GM19438 (cell line): Measurements from ENCODE around the gene BIRC7.

Source experiments
- ATAC-seq: cut with Tn5 transposase; IDR thresholded peaks from one replicate; pipeline ENCODE4 v1.9.1; 2021; ENCODE audit warnings: low read depth; ENCODE audit not compliant: unreplicated experiment

Gene BIRC7

DNA sequence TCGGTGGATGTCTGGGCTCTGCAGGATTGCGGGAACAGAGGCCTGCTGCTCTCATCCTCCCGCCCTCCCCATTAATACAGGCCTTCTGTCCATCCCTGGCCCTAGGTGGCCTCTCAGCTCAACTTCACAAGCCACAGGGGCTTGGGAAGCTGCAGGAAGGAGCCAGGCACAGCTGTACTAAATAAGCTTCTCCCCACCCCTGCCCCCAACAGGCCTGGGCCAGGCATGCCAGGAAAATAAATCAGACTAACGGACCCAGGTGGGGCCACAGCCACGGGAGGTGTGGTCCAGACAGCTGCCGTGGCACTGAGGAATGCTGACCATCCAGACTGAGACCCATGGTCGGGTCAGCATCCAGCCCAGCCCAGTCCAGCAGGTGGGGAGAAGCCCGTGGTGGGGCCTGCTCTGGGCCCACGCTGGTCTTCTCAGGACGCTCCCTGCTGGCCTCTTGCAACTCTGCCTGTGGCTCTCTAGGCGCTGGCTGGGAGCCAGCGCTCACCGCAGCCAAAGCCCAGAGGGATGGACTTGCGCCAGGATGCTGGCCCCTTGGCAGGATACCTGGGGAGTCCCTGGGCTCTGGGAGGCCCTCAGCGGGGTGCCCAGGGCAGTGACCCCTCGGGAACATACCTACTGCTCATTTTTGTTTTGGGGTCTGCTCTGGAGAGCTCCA, 11.2 kb upstream of the BIRC7 start:
- ATAC-seq, result no peak

DNA sequence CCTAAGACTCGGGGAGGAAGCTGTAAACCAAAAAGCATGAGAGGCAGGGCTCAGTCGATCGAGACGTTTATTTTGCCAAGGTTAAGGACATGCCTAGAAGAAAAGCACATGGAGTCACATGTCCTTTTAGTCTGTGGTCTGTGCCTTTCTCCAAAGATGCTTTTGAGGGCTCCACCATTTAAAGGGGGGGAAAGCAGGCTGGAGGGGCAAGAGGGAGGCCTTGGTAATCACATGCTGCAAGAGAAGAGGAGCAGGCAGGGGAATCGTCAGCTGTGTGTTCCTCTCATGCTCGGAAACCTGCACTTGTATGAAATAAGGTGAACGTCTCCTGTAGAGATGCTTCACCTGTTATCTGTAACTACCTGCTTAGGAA, 10.6 kb upstream of the BIRC7 start:
- ATAC-seq, result no peak

DNA sequence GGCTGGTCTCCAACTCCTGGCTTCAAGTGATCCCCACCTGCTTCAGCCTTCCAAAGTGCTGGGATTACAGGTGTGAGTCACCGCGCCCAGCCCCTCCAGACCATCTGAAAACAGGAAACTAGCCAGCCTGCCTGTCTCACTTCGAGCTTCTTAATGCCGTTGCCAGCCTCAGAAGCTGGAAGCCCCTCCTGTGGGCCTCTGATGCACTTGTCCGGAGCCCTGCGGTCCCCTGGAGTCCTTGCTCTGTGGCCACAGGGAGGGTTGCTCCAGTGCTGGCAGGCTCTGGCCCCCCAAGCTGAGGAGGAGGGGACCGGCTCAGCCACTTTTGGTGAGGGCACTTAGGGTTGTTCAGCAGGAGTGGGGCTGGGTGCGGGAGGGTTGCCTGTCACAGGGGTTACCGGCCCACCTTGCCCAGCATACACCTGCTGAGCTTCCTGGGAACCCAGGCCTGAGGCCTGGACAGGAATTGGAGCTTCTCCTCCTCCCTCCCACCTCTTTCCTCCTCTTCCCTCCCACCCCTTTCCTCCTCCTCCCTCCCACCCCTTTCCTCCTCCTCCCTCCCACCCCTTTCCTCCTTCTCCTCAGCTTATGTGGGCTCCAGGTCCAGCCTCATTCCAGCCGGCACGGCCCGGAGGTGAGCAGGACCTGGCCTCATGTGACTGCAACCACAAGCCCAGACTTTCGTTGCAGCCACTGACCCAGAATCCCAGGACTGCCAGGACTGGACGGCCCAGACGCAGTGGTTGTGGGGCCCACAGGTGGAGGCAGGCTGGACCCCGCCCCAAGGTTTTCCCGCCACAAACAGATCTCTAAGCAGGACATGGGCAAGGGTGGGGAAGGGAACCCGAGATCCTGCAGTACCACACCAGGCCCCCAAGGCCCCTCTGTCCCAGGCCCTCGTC, 9.4 kb upstream of the BIRC7 start:
- no peak for ATAC-seq

DNA sequence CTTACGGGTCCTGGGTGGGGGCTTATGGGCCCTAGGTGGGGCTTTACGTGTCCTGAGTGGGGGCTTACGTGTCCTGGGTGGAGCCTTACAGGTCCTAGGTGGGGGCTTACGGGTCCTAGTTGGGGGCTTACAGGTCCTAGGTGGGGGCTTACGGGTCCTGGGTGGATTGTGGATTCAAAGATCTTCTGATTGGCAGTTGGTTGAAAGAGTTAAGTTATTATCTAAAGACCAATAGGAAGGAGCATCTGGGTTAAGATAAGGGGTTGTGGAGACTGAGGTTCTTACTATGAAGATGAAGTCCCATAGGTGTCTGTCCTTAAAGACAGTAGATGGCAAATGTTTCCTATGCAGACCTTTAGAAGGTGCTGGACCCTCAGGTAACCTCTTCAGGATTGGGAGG, 8.4 kb upstream of the BIRC7 start:
- no peak for ATAC-seq

DNA sequence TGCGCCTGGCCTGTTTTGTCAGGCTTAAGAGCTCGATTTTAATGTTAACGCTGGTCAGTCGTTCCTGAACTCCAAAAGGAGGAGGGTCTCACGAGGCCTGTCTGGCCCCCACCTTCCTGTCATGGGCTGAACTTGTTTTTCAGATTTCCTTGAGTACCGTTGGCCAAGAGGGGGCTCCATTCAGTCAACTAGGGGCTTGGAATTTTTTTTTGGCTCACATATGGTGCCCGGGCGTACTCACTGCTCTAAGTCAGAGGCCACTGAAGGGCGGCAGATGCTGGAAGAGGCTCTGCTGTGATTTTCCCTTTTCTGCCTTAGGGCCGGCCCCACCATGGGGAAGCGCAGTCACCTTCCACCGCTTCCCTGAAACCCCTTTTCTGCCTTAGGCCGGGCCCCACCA, 6.9 kb upstream of the BIRC7 start:
- no peak for ATAC-seq

DNA sequence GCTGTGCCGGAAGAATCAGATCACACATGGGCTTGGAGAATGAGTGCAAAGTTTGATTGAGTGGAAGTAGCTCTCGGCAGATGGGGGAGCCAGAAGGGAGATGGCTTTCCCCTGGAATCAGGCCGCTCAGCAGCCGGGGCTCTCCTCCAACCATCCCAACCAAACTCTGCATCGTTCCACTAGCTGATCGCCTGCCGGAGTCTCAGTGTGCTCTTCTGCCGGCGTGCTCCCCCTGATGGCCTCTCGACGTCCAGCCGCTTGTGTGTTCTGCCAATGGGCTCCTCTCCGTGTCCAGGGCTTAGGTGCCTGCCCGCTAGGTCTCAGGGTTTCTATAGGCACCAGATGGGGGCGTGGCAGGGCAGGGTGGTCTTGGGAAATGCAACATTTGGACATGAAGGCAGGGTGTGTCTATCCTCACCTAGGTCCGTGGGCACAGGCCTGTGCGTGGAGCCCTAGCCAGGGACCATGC, 4.9 kb upstream of the BIRC7 start:
- ATAC-seq, result no peak

DNA sequence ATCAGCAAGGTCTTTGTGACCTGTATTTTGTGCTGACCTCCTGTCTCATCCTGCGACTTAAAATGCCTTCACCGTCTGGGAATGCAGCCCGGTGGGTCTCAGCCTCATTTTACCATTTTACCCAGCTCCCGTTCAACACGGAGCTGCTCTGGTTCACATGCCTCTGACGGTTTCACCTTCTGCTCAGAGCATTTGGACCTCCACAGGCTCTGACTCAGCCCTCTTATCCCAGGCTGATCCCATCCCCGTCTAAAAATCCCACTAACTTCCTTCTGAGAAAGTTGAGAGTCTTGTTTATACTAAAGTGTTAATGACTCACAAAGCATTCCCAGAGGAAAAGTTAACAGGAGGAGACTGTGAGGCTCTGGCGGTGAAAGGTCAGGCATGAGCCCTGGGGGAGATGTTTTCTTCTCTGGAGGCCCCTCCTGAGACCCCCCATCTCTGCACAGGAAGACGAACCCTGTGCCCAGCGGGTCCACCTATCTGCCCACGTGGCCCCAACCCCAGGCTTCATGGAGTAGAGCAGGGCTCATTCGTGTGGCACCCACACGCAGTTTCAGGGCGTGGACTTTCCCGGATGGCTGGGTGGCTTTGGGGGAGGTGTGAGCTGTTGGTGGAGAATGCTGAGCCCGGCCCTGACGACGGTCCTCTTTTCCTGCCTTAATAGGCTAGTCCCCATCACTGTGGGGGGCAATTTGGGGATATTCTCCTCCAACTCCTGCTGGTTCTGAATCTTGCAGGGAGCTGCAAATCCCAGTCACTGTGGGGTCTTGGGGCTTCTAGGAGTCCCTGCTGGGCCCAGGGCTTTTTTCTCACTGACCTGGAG, 3.3 kb upstream of the BIRC7 start:
- no peak for ATAC-seq

DNA sequence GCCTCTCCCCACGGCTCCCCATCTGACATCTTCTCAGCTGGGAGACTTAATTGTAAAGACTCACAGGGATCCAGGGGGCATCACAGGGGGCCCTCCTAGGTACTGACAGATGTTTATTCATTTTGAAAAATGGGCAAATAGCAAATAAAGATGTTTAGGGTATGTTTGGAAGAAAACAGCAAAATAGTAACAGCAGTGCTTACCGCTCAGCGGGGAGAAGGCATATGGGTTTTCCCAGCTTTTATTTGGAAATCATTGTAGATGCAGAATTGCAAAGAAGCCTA, 2.7 kb upstream of the BIRC7 start:
- no peak for ATAC-seq

DNA sequence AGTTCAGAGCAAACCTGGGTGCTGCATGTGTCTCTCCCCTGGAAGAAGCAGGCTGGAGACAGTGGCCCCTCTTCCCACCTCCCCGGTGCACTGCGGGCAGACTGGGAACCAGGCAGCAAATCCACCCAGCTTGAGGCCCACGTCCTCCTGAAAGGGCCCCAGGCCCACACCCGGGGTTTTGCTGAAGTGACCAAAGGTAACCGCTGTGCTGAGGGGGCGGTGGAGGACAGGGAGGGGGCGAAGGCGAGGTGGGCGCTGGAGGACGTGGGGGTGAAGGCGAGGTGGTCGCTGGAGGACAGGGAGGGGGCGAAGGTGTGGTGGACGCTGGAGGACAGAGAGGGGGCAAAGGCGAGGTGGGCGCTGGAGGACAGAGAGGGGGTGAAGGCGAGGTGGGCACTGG, 1.8 kb upstream of the BIRC7 start:
- ATAC-seq, result no peak

DNA sequence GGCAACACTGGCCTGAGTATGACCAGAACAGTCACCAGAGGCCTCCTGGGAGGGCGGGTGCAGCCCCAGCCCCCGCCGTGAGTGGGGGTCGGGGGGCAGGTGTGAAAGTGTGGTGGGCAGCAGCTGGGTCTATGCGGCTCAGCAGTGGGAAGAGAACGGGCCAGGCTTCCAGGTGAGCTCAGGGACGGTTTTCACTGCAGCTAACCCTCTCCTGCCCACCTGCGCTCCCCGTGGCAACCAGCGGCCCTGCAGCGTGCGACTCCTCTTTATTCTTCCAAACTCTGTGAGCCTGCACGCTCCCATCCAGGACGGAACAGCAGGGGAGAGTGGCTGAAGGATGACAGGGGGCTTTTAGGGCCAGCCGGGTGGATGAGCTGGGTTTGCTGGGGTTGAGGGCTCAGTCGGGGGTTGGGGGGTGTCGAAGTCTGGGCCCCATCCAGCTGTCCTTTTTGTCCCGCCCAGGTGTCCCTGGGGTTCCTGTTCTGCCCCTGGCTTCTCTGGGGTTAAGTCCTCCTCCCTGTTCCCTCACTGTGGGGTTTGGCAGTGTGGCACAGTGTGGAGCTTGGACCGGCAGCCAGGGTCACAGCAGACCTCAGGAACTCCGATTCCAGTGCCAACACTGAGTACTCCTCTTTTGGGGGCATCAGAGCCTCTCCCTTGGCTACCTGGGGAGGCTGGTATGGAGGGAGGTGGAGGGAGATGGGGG, 859 bp upstream of the BIRC7 start:
- no peak for ATAC-seq

DNA sequence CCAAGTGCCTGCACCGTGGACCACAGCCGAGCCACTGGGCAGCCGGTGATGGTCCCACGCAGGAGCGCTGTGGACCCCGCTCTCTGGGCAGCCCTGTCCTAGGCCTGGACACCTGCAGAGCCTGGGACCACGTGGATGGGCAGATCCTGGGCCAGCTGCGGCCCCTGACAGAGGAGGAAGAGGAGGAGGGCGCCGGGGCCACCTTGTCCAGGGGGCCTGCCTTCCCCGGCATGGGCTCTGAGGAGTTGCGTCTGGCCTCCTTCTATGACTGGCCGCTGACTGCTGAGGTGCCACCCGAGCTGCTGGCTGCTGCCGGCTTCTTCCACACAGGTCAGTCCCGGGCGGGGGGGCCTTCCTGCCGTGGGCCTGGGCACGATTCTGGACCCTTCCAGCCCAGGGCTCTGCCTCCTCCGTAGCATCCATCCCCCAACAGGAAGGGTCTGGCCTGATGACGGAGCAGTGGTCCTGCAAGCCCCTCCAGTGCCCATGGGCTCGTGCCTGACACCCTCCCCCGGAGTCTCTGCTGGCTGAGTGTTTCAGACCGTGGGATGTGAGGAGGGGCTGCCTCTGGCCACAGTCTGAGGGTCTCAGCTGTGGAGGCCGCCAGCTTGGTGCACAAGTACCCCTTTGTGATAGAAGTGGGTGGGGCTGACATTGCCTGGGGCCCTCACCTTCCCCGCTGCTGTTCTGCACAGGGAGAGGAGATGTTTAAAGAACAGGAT, 572 bp downstream of the BIRC7 start:
- ATAC-seq, result no peak

DNA sequence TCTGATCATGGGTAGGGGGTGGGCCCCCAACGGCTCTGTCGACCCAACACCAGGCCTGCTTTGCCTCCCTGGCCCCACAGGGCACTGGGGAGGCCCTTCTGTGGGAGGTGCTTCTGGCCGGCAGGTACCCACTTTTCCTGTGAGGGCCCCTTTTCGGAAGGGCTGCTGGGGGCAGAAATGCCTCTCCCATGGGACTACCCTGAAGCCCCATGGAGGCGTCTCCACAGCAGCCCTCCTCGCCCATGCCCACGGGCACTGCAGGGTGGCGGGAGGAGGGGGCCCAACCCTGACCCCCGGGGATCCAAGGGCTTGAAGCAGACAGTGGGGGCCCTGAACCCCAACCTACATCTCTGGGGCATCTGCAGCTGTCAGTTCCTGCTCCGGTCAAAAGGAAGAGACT, 2.3 kb downstream of the BIRC7 start:
- no peak for ATAC-seq

DNA sequence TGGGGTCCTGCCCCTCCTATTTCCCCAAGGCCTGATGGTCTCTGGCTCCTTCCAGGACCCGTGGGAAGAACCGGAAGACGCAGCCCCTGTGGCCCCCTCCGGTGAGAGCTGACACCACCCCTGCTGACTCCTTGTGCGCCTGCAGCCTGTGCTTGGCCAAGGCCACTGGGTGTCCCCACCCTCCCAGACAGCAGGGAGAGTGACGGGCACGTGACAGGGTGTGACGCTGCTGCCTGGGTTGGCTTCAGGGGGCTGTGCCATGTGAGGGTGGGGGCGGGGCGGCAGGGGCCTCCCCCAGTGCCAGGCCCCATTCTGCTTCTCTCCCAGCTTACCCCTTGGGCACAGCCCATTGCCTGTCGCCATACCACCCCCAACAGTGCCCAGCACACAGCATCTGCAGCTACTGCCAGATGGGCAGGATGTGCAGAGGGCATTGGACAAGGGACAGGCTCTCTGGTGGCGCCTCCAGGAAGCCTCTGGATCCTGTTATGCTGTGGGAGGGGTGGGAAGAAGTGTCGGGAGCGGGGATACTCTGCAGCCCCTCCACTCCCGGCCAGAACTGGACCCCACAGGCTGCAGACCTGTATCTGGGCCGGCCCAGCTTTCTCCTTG, 2.9 kb downstream of the BIRC7 start:
- ATAC-seq, result no peak

DNA sequence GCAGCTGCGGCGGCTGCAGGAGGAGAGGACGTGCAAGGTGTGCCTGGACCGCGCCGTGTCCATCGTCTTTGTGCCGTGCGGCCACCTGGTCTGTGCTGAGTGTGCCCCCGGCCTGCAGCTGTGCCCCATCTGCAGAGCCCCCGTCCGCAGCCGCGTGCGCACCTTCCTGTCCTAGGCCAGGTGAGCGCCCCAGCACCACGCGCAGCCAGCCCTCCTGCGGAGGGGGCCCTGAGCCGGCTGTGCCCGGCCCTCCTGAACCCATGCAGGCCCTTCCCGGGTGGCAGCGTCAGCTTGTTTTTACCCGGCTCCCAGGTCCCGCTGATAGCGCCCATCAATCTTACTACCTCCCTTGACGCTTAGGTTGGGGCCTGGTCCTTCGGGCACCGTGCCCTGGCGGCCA, 3.7 kb downstream of the BIRC7 start:
- no peak for ATAC-seq

DNA sequence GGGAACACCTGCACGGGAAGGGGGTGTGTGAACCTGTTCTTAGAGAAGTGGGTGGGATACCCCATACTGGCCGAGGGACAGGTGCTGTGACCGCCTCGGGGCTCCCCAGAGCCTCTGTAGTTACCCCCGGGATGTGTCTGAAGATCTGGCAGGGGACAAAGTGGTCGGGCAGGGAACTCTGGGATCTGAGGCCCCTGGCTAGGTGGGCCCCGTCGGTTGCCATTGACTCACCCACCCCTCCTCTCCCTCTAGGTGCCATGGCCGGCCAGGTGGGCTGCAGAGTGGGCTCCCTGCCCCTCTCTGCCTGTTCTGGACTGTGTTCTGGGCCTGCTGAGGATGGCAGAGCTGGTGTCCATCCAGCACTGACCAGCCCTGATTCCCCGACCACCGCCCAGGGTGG, 4.3 kb downstream of the BIRC7 start:
- no peak for ATAC-seq

DNA sequence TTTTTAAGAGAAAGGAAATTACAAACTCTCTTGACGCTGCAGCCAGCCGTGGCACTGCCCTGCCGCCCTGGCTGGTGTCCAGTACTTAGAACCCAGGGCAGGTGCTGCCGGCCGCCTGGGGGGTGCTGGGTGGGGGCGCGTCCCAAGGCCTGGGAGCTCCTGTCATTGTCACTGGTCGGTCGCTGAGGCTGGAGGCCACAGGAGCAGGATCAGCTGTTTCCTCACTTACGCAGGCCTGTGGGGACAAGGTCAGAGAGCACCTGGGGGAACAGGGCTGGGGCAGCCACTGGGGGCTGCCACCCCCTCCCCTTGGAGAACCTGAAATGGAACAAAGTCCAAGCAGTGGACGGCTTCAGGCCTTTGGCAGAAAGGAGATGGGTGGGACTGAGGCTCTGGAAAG, 5.6 kb downstream of the BIRC7 start:
- ATAC-seq, result no peak

DNA sequence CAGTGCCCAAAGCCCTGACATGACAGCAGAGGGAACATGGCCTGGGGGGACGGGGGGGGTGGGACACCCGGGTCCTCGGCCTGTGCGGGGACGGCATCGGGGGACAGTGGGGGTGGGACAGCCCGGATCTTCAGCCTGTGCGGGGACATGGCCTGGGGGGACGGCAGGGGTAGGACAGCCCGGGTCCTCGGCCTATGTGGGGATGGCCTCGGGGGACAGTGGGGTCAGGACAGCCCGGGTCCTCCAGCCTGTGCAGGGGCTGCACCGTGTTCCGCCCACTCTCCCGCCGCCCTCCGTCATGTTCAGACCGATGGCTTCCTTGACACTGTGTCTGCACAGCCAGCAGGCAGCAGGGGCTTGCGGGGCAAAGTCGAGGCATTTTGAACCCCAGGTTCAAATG, 7.0 kb downstream of the BIRC7 start:
- no peak for ATAC-seq

DNA sequence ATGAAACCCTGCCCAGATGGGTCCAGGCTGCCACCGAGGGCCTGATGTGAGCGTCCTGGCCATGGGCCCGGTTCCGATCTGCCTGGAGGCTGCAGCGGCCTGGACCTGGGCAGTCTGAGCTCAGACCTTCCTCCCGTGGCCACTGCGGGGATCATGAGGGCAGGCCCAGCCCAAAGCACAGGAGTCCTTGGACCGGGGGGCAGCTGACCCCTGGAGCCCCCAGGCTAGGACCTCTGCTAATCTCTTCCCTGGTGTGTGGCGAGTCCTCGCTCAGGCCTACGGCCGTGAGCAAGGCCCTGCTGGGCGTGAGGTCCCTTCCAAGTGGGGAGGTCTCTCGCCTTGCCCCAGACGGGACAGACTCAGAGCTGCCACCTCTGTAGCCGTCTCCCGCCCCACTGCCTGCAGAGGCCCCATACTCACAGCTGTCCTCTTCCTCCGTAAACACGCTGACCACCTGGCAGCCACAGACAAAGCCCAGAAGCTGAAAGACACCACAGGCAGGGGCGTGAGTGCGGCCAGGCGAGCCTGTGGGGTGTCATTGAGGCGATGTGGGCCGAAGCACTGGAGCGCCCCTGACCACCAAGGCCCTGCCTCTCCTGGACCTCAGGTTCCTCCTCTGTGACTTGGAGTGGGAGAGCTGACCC, 8.0 kb downstream of the BIRC7 start:
- ATAC-seq, result no peak

DNA sequence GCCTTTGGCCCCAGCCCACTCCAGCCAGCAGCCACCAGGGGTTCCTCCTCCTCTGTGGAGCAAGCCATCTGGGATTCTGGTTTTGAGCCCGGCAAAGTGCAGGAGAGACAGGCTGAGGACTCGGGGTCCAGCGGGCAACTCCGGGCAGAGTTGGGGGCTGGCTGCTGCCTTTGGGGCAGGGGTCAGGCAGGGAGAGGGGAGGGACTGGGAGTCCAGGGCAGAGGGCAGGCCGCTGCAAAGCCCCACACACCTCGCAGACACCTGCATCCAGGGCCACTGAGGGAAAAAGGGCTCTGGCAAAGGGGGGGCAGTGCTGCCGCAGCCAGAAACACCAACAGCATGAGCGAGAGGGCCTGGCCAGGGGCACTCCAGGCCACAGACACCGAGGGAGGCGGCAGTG, 8.8 kb downstream of the BIRC7 start:
- no peak for ATAC-seq
